T-helper 17 cell (primary cell): ENCODE data around the gene ANKRD12. TPM values are rescaled to one million over a fixed set of nuclear protein-coding genes. Genes with fewer than 3 reads are reported as not detected.
"Not testable (repeated sequence)": the region's sequence is repeated elsewhere in the genome, so short reads cannot be mapped to it uniquely, and the experiment has no call there.

Source experiments
- ATAC-seq: fragments of 150-1000 bp; cut with Tn5 transposase; 2 replicates; pipeline ENCODE4 v1.10.0; 2021; ENCODE audit warnings: mild to moderate bottlenecking, moderate library complexity
- DNase-seq, 3 donors: peaks; one replicate each; pipeline versions ENCODE4 v3.0.0 to v3.0.0-alpha.2; 2020 to 2021
- H3K9me3 ChIP-seq: one replicate; pipeline ENCODE4 v1.7.0; 2013; ENCODE audit warnings: low read length, mild to moderate bottlenecking; ENCODE audit not compliant: control insufficient read depth, poor library complexity, severe bottlenecking
- H3K27ac Mint-ChIP-seq: one replicate; pipeline ENCODE4 v1.8.0; 2022; ENCODE audit warnings: mild to moderate bottlenecking, moderate library complexity, mixed read lengths
- H3K27me3 Mint-ChIP-seq: one replicate; pipeline ENCODE4 v1.8.0; 2022; ENCODE audit warnings: mixed read lengths
- H3K36me3 Mint-ChIP-seq: one replicate; pipeline ENCODE4 v1.8.0; 2022; ENCODE audit warnings: low read depth, mixed read lengths
- H3K4me1 Mint-ChIP-seq: one replicate; pipeline ENCODE4 v1.8.0; 2022; ENCODE audit warnings: mild to moderate bottlenecking, mixed read lengths
- H3K4me3 Mint-ChIP-seq: one replicate; pipeline ENCODE4 v1.8.0; 2022; ENCODE audit warnings: mild to moderate bottlenecking, moderate library complexity, mixed read lengths
- total RNA-seq, 4 donors: library from RNA in 2 of 4; stranded (reverse) in 2 of 4; gene quantifications; one replicate each; pipeline ENCODE4 v1.2.3 and lab custom pipeline; 2022 to 2026

ANKRD12 gene
- total RNA-seq, 2 donors from 2014 or later, result 191 to 257 TPM

DNA sequence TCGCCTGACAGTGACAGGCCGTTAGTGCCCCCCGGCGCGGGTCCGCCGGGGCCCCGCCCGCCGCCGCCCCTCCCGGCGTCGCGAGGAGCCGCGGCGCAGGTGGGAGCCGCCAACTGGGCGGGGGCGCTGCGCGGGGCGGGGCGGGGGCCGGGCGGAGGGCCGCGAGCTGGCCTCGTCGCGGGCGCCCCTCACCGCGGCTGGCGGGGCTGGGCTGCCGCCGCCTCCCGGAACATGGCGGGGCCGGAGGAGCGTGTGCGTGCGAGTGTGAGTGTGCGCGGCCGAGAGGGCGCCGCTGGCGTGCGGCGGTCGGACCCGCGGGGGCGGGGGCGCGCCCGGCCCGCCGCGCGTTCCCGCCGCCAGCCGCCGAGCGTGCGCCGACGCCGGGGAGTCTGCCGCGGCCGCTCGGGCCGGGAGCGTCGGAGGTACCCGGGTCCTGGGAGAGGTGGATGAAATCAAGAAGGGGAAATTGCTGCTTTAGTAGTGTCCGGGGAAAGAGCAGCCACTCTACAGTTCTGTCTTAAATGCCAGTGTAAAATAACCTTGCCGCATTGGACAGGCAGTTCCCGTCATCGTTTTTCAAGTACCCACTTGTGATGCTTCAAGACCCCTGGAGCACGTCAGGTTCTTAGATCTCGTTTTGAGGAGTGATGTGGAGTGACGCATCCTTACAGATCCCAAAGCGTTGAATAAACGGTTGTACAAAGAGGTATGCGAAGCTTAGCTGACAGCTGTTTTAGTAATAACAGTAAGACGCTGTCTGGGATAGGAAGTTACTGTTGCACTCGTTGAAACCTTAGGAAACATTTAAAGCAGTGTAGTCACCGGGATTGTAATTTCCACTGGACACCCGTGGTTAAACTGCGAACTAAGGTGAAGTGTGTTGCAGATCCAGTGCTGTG, 836 bp downstream of the ANKRD12 start:
- Mint-ChIP-seq H3K4me1 (peaks cover 60% of the 10 kb centered on the region), H3K27ac (peak overlapping the region; percentile 96), H3K27me3 (no peaks in the 10 kb centered on the region), H3K36me3 (peaks cover 10% of the 10 kb centered on the region), H3K4me3 (peak overlapping the region; percentile 94)
- H3K9me3 ChIP-seq, result no peaks in the 10 kb centered on the region
- ATAC-seq, result peak; percentile 42
- peak; percentile 59 to 77 (median 74) for DNase-seq

DNA sequence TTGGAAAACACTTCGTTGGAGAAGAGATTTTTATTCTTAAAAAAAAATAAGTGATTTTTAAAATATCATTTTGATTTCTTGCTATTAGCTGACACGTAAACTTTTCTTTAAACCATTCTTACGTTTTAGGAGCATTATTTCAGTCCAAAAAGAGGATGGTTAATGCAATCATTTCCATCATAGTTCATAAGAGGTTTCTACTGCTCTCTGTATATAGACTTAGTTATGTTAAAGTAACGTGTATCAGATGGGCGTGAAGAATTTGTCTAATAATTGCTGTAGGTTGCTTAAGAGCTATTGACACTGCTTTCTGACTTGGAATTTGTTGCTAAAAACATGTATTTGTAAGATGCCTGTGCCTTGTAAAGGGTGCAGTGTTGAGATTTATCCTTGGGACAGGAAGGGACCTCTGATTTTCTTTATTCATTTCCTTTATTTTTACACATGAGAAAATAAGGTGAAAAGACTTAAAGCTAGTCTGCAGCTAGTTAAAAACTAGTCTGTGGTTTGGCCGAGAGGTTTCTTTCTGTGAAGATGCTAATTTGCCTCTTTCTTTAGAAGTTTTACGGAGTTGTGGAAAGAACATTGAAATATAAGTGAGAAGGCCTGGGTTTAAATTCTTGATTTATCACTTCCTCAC, 2.9 kb downstream of the ANKRD12 start:
- H3K9me3 ChIP-seq, result no peaks in the 10 kb centered on the region
- H3K27ac Mint-ChIP-seq, result peak overlapping the region; percentile 96
- no peaks in the 10 kb centered on the region for H3K27me3 Mint-ChIP-seq
- H3K4me1 Mint-ChIP-seq, result peaks cover 56% of the 10 kb centered on the region
- DNase-seq (no peak), ATAC-seq (no peak)
- peak overlapping the region; percentile 94 for H3K4me3 Mint-ChIP-seq
- H3K36me3 Mint-ChIP-seq, result peaks cover 6% of the 10 kb centered on the region

DNA sequence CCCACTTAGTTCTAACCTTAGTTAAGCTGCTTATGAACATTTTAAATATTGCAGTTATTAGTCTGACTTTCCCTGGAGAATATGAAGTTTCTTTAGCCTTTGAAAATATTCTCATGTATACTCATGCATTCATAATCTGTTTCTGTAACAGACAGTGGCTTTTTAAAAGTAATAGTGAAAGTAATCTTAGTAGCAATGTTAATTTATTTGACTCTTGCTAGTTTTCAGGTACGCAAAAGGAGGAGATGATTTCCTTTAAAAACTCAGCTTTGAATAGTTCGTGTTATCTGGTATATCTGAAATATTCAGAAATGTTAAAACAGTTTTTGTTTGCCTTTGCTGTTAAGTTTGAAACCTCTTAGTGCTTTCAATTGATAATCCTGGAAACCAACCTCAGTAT, 3.8 kb downstream of the ANKRD12 start:
- Mint-ChIP-seq H3K27me3 (no peaks in the 10 kb centered on the region), H3K4me3 (peak overlapping the region; percentile 94), H3K36me3 (peaks cover 6% of the 10 kb centered on the region), H3K27ac (peak overlapping the region; percentile 96), H3K4me1 (peaks cover 54% of the 10 kb centered on the region)
- DNase-seq, result no peak
- no peaks in the 10 kb centered on the region for H3K9me3 ChIP-seq
- ATAC-seq, result no peak

DNA sequence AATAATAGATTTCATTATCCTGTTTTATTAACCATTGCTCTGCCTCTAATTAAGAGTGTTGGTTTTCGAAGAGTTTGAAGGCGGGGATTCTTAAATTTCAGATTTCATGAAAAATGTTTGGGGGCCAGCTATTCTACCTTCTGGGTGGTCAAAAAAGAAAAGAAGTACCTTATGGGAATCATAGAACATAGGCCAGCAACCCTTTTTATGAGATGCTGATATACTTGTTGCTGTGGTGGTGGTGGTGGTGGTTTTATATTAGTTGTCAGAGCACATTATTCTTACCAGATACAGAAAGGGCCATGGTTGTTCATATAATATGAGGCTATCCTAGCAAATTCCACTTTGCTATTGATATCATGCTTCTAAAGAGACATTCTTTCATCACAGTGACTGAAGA, 4.4 kb downstream of the ANKRD12 start:
- Mint-ChIP-seq H3K27me3 (no peaks in the 10 kb centered on the region), H3K27ac (peak overlapping the region; percentile 96), H3K4me1 (peaks cover 54% of the 10 kb centered on the region), H3K36me3 (peaks cover 6% of the 10 kb centered on the region), H3K4me3 (peak overlapping the region; percentile 94)
- no peak for DNase-seq
- ATAC-seq, result no peak
- H3K9me3 ChIP-seq, result no peaks in the 10 kb centered on the region

DNA sequence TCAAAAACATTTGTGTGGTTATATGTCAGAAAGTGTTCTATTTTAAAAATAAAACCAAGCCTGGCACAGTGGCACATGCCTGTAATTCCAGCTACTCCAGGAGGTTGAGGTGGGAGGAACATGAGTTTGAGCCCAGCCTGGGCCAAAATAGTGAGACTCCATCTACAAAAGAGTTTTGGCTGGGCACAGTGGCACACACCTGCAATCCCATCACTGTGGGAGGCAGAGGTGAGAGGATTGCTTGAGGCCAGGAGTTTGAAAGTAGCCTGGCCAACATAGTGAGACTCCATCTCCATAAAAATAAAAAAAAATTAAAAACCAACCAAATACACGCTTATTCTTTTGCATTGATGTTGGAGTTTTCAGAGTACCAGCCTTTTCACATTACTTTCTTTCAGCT, 9.6 kb downstream of the ANKRD12 start:
- DNase-seq, result no peak
- Mint-ChIP-seq H3K4me3 (no peak overlapping the region), H3K27ac (peak overlapping the region; percentile 95), H3K36me3 (peaks cover 3% of the 10 kb centered on the region), H3K27me3 (no peaks in the 10 kb centered on the region), H3K4me1 (peaks cover 53% of the 10 kb centered on the region)
- no peak for ATAC-seq
- no peaks in the 10 kb centered on the region for H3K9me3 ChIP-seq

DNA sequence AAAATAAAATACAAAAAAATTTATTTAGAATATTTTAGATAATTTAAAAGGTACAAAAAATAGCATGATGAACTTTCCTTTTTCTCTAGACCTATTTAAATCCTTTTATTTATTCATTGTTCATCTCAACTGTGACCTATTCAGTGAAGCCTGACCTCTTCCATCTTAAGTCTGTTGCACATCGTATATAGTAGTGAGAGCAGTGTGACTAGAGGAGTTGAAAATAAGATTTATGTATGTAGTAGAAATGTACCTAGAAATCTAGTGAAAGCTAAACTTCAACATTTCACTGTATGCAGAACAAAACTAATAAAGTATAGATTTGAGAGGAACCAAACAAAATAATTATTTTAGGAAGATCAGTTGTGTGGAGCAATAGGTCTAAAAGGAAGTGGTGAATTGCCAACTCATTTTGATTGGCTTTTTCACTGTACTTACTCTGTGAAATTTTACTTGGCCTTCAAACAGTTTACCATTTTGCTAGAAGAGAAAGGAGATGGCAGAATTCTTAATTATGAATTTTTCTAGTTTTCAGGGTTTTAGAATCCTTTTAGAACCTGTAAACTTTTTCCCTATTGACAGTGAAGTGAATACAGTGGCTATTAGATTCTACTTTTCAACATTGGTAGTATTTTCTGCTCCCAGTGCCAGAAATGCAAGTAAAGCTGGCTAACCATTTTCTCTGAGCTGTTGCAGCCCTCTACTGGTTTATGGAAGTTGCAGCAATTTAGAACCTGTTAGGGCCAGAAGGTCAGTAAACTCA, 11.0 kb downstream of the ANKRD12 start:
- DNase-seq, result no peak
- H3K27me3 Mint-ChIP-seq, result no peaks in the 10 kb centered on the region
- H3K4me1 Mint-ChIP-seq, result peaks cover 47% of the 10 kb centered on the region
- ATAC-seq, result peak; percentile 66
- H3K9me3 ChIP-seq, result no peaks in the 10 kb centered on the region
- peak overlapping the region; percentile 95 for H3K27ac Mint-ChIP-seq
- peak overlapping the region; percentile 70 for H3K4me3 Mint-ChIP-seq
- peaks cover 3% of the 10 kb centered on the region for H3K36me3 Mint-ChIP-seq

DNA sequence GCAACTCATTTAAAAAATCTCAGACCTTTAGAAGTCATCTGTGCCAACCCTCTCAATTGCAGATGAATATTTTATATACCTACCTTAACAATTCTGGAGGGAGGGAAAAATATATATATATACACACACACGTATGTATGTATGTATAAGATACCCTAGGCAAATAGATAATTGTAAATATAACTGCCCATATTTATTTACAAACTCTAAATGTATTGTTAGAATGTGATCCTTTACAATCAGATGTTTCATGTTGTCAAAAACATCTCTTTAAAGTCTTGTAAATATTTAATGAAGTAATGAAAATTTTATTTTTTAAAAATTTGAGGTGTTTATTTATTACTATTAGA, 11.6 kb downstream of the ANKRD12 start:
- H3K36me3 Mint-ChIP-seq, result peaks cover 3% of the 10 kb centered on the region
- no peak for ATAC-seq

DNA sequence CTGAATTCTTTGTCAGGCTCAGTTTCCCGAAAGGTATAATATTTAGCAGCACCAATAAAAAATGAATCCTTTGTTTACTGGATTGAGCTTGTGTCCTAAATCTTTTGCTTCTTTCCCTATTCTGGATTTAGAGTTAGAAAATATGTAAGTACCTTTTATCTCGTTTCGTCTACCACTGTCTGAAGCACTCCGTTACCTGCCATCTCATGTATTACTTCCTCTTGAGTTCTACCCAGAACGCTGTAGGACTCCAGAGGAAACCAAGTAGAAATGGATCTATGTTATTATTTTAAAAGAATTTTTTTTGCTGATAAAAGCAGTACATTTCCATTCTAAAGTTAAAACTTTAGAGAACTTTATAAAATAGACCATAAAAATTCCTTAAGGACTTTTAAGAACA, 13.5 kb downstream of the ANKRD12 start:
- no peak for DNase-seq
- H3K4me3 Mint-ChIP-seq, result peak overlapping the region; percentile 73
- peak overlapping the region; percentile 39 for H3K27ac Mint-ChIP-seq

More for the DNA sequence above, 11.6 kb downstream of the ANKRD12 start:
- no peak for DNase-seq
- H3K9me3 ChIP-seq, result no peaks in the 10 kb centered on the region
- Mint-ChIP-seq H3K27ac (peak overlapping the region; percentile 95), H3K4me1 (peaks cover 51% of the 10 kb centered on the region), H3K27me3 (no peaks in the 10 kb centered on the region), H3K4me3 (no peak overlapping the region)

DNA sequence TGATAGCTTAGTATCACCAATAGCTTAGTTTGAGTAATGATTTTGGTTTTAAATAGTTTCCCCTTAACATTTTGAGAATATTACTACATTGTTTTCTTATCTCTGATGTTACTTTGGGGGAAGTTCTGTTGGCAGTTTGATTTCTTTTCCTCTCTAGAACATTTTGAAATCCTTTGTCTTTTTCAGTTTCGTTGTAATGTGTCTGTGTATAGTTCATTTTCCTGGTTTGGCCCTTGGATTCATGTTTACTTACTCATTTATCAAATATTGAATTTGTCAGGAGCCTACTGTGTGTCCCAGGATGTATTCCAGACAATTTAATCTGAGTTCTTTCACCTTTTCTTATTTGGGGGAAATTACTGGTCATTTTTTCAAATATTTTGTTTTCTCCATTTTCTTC, 16.7 kb downstream of the ANKRD12 start:
- Mint-ChIP-seq H3K27me3 (no peaks in the 10 kb centered on the region), H3K27ac (peak overlapping the region; percentile 84), H3K4me3 (peak overlapping the region; percentile 33), H3K36me3 (peaks cover 6% of the 10 kb centered on the region), H3K4me1 (peaks cover 61% of the 10 kb centered on the region)
- ATAC-seq (no peak), DNase-seq (no peak)
- no peaks in the 10 kb centered on the region for H3K9me3 ChIP-seq

More for the DNA sequence above, 13.5 kb downstream of the ANKRD12 start:
- Mint-ChIP-seq H3K36me3 (peaks cover 5% of the 10 kb centered on the region), H3K27me3 (no peaks in the 10 kb centered on the region), H3K4me1 (peaks cover 59% of the 10 kb centered on the region)
- H3K9me3 ChIP-seq, result no peaks in the 10 kb centered on the region
- ATAC-seq, result peak; percentile 32

DNA sequence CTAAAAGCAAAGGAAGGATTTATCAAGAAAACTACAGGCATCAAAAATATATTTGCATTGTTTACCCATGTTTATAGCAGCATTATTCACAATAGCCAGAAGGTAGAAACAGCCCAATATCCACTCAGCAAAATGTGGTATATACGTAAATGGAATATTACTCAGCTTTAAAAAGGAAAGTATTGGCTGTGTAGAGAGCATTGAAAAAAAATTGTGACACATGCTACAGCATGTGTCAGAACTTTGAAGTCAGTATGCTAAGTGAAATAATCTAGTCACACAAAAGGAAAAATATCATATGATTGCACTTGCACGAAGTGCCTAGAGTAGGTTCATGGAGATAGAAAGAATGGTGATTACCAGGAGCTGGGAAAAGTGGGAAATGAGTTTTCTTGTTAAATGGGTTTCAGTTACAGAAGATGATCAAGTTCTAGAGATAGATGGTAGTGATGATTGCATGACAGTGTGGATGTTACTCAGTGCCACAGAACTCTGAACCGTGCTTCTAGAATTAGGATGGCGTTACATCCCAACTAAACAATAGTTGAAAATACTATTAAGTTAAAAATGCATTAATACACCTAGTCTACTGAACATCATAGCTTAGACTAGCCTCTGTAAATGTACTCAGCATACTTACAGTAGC, 20.1 kb downstream of the ANKRD12 start:
- no peak for DNase-seq
- no peaks in the 10 kb centered on the region for H3K9me3 ChIP-seq
- no peaks in the 10 kb centered on the region for H3K27me3 Mint-ChIP-seq
- peaks cover 5% of the 10 kb centered on the region for H3K36me3 Mint-ChIP-seq
- no peak for ATAC-seq
- H3K27ac Mint-ChIP-seq, result peak overlapping the region; percentile 84
- H3K4me3 Mint-ChIP-seq, result peak overlapping the region; percentile 12
- peaks cover 57% of the 10 kb centered on the region for H3K4me1 Mint-ChIP-seq

DNA sequence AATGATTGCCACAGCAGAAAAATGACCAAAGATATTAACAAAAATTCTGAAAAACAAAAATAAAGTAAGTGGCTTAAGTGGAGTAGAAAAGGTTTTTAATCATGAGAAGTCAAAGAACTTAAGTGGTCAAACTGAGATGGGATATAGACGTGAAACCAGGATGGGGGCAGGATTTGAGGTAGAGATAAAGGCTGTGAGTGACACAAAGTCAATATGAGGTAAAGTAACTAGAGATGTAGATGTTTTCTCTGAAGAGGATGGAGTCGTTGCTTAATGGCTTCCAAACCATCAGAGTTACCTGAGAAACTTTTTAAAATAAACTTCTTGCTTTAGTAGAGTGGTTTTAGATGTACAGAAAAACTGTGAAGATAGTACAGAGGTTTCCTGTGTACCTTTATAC, 21.2 kb downstream of the ANKRD12 start:
- peak overlapping the region; percentile 73 for H3K4me3 Mint-ChIP-seq
- H3K27ac Mint-ChIP-seq, result peak overlapping the region; percentile 59
- no peaks in the 10 kb centered on the region for H3K9me3 ChIP-seq
- DNase-seq (no peak), ATAC-seq (no peak)
- no peaks in the 10 kb centered on the region for H3K27me3 Mint-ChIP-seq
- peaks cover 5% of the 10 kb centered on the region for H3K36me3 Mint-ChIP-seq
- H3K4me1 Mint-ChIP-seq, result peaks cover 55% of the 10 kb centered on the region

DNA sequence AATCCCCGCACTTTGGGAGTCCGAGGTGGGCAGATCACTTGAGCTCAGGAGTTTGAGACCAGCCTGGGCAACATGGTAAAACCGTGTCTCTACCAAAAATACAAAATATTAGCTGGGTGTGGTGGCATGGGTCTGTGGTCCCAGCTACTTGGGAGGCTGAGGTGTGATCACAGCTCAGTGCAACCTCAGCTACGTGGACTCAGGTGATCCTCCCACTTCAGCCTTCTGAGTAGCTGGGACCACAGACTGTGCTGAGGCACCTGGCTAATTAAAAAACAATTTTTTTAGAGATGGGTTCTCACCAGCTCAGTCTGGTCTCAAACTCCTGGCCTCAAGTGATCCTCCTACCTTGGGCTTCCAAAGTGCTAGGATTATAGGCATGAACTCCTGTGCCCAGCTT, 23.4 kb downstream of the ANKRD12 start:
- H3K4me3 Mint-ChIP-seq, result no peak overlapping the region
- H3K36me3 Mint-ChIP-seq, result peaks cover 5% of the 10 kb centered on the region
- peaks cover 34% of the 10 kb centered on the region for H3K4me1 Mint-ChIP-seq
- no peaks in the 10 kb centered on the region for H3K27me3 Mint-ChIP-seq
- ATAC-seq (peak; percentile 36), DNase-seq (no peak)
- no peak overlapping the region for H3K27ac Mint-ChIP-seq
- H3K9me3 ChIP-seq, result peaks cover 5% of the 10 kb centered on the region

DNA sequence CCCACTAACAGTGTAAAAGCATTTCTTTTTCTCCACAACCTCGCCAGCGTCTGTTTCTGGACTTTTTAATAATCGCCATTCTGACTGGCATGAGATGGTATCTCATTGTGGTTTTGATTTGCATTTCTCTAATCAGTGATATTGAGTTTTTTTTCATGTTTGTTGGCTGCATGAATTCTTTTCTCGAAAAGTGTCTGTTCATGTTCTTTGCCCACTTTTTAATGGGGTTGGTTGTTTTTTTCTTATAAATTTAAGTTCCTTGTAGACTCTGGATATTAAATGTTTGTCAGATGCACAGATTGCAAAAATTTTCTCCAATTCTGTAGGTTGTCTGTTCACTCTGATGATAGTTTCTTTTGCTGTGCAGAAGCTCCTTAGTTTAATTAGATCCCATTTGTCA, 26.1 kb downstream of the ANKRD12 start:
- ATAC-seq, H3K27ac Mint-ChIP-seq, H3K27me3 Mint-ChIP-seq, H3K4me3 Mint-ChIP-seq, H3K9me3 ChIP-seq, DNase-seq, H3K36me3 Mint-ChIP-seq: not testable (repeated sequence)
- peaks cover 20% of the 10 kb centered on the region for H3K4me1 Mint-ChIP-seq
